Epithelial cell of prostate (primary cell): ENCODE data around the gene CYP46A1.

Experiments used
- DNase-seq: peaks from one replicate; pipeline ENCODE4 v3.0.0-alpha.2; 2011; ENCODE audit warnings: low read depth, low spot score
- H3K27ac ChIP-seq: fragments of 450-650 bp; 2 replicates; pipeline ENCODE4 v1.5.1; 2017; ENCODE audit warnings: mild to moderate bottlenecking

The CYP46A1 gene

GRCh38 chr14:99672506-99673304, 11.4 kb upstream of the CYP46A1 start:
- no peak overlapping the region for H3K27ac ChIP-seq
- no peak for DNase-seq

- no peak overlapping the region for H3K27ac ChIP-seq
- DNase-seq = no peak
Measured at GRCh38 chr14:99673305-99674063, 10.6 kb upstream of the CYP46A1 start.

GRCh38 chr14:99674064-99674650, 9.9 kb upstream of the CYP46A1 start:
- no peak overlapping the region for H3K27ac ChIP-seq
- no peak for DNase-seq

- no peak overlapping the region for H3K27ac ChIP-seq
- no peak for DNase-seq
Measured at GRCh38 chr14:99674776-99675381, 9.2 kb upstream of the CYP46A1 start.

- no peak overlapping the region for H3K27ac ChIP-seq
- DNase-seq = no peak
Measured at GRCh38 chr14:99675382-99675835, 8.7 kb upstream of the CYP46A1 start.

GRCh38 chr14:99675951-99676350, 8.1 kb upstream of the CYP46A1 start:
- no peak overlapping the region for H3K27ac ChIP-seq
- DNase-seq = no peak

- no peak overlapping the region for H3K27ac ChIP-seq
- DNase-seq = no peak
Measured at GRCh38 chr14:99676657-99677056, 7.4 kb upstream of the CYP46A1 start.

- no peak for DNase-seq
- no peak overlapping the region for H3K27ac ChIP-seq
Measured at GRCh38 chr14:99677231-99678140, 6.6 kb upstream of the CYP46A1 start.

- no peak overlapping the region for H3K27ac ChIP-seq
- DNase-seq = no peak
Measured at GRCh38 chr14:99678198-99678597, 5.9 kb upstream of the CYP46A1 start.

GRCh38 chr14:99679111-99679510, 5.0 kb upstream of the CYP46A1 start:
- H3K27ac ChIP-seq = no peak overlapping the region
- DNase-seq = no peak

- H3K27ac ChIP-seq = no peak overlapping the region
- DNase-seq = no peak
Measured at GRCh38 chr14:99679543-99679942, 4.6 kb upstream of the CYP46A1 start.

GRCh38 chr14:99679996-99680395, 4.1 kb upstream of the CYP46A1 start:
- no peak for DNase-seq
- no peak overlapping the region for H3K27ac ChIP-seq

GRCh38 chr14:99681101-99681831, 2.8 kb upstream of the CYP46A1 start:
- no peak overlapping the region for H3K27ac ChIP-seq
- DNase-seq = no peak

GRCh38 chr14:99681832-99682148, 2.3 kb upstream of the CYP46A1 start:
- DNase-seq = no peak
- no peak overlapping the region for H3K27ac ChIP-seq

- no peak for DNase-seq
- H3K27ac ChIP-seq = no peak overlapping the region
Measured at GRCh38 chr14:99682809-99683618, 1.1 kb upstream of the CYP46A1 start.

- no peak for DNase-seq
- H3K27ac ChIP-seq = no peak overlapping the region
Measured at GRCh38 chr14:99684410-99684934, 374 bp downstream of the CYP46A1 start.

- no peak for DNase-seq
- no peak overlapping the region for H3K27ac ChIP-seq
Measured at GRCh38 chr14:99685151-99685591, 1.1 kb downstream of the CYP46A1 start.

- no peak overlapping the region for H3K27ac ChIP-seq
- DNase-seq = no peak
Measured at GRCh38 chr14:99685596-99685995, 1.5 kb downstream of the CYP46A1 start.
